CD4-positive, alpha-beta T cell treated with Interferon alpha-2 for 1 hour (primary cell): ENCODE results near the gene ITPR3.
"Not testable (repeated sequence)": the region's sequence is repeated elsewhere in the genome, so short reads cannot be mapped to it uniquely, and the experiment has no call there.

Experiments
- DNase-seq, 2 donors: peaks; one replicate each; pipeline ENCODE4 v3.0.0-alpha.2; 2020 to 2022

The ITPR3 gene

GRCh38 chr6:33591424-33592032, 29.6 kb upstream of the ITPR3 start:
- DNase-seq, result no peak

GRCh38 chr6:33592280-33592594, 28.9 kb upstream of the ITPR3 start:
- DNase-seq, result no peak

GRCh38 chr6:33592595-33593413, 28.3 kb upstream of the ITPR3 start:
- DNase-seq, result peak; percentile 57 to 80

GRCh38 chr6:33593414-33593727, 27.8 kb upstream of the ITPR3 start:
- no peak for DNase-seq

- DNase-seq, result no peak
Observed at GRCh38 chr6:33595001-33595846, 25.9 kb upstream of the ITPR3 start.

- not testable (repeated sequence) for DNase-seq
Observed at GRCh38 chr6:33596894-33597293, 24.2 kb upstream of the ITPR3 start.

- no peak for DNase-seq
Observed at GRCh38 chr6:33597551-33598322, 23.4 kb upstream of the ITPR3 start.

GRCh38 chr6:33599413-33599938, 21.6 kb upstream of the ITPR3 start:
- no peak for DNase-seq

GRCh38 chr6:33600761-33601160, 20.4 kb upstream of the ITPR3 start:
- no peak for DNase-seq

GRCh38 chr6:33602180-33602579, 18.9 kb upstream of the ITPR3 start:
- no peak for DNase-seq

GRCh38 chr6:33604941-33605854, 15.9 kb upstream of the ITPR3 start:
- DNase-seq, result no peak

- DNase-seq, result no peak
Observed at GRCh38 chr6:33606642-33607041, 14.5 kb upstream of the ITPR3 start.

- no peak for DNase-seq
Observed at GRCh38 chr6:33607126-33607783, 13.9 kb upstream of the ITPR3 start.

- DNase-seq, result peak; percentile 38 to 53
Observed at GRCh38 chr6:33607784-33608161, 13.3 kb upstream of the ITPR3 start.

GRCh38 chr6:33609019-33609418, 12.1 kb upstream of the ITPR3 start:
- no peak for DNase-seq

GRCh38 chr6:33609528-33609927, 11.6 kb upstream of the ITPR3 start:
- DNase-seq, result no peak

- no peak for DNase-seq
Observed at GRCh38 chr6:33610067-33610466, 11.1 kb upstream of the ITPR3 start.

- DNase-seq, result no peak
Observed at GRCh38 chr6:33610779-33611732, 10.1 kb upstream of the ITPR3 start.

GRCh38 chr6:33613146-33613794, 7.9 kb upstream of the ITPR3 start:
- DNase-seq, result no peak

- DNase-seq, result no peak
Observed at GRCh38 chr6:33613795-33614168, 7.3 kb upstream of the ITPR3 start.
